Measurements from ENCODE around the gene MITF. TPM values are rescaled to one million over a fixed set of nuclear protein-coding genes. Genes with fewer than 3 reads are reported as not detected.

The MITF gene
- total RNA-seq, 2 donors from 2014 or later = 0.23 TPM; not detected in 1

DNA sequence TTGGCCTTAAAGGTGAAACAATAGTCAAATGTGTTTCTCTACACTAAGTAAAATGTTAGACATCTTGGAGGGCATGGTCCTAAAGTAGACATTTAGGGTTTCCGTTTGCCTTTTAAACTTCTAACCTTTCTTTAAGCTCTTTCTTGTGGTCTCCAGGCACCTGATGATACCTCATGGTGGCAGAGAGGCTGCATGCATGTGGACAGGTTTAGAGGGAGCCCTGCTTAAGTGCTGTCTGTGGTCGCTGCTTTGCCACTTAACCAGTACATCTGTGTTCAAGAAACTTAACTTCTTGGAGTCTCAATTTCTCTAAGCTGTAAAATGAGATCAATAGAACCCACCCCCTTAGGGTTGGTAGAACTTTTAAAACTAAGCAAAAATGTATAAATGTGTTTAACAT, 6.2 kb downstream of the MITF start:
- H3K9me3 Mint-ChIP-seq = no peaks in the 10 kb centered on the region

DNA sequence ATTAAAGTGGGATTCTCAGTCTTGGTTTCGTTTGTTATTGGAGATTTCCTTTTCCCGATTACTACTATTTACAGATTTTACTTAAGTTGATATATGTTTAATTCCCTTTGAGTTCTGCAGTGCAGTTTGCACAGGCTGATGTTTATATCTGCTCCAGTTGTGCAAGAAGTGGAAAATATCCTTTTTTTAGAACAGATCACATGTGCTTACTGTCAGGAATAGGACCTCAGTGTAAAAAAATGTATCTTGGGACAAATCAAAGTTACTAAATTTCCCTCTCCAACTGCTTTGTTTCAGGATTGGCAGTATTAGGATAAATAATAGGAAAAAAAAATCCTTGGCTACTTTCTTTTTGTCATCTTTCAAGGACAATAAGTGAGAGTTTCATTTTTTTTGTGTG, 6.9 kb downstream of the MITF start:
- Mint-ChIP-seq H3K9me3 (no peaks in the 10 kb centered on the region), H3K27ac (no peak overlapping the region), H3K36me3 (peaks cover 0 to 2% of the 10 kb centered on the region in 2 donors)
- no peak for DNase-seq (ENCODE audit: low spot score in 2 of 2)
- no peak for ATAC-seq

More for the DNA sequence above, 6.2 kb downstream of the MITF start:
- ATAC-seq = no peak
- no peak for DNase-seq (ENCODE audit: low spot score in 2 of 2)
- H3K36me3 Mint-ChIP-seq = peaks cover 0 to 8% of the 10 kb centered on the region in 2 donors
- no peak overlapping the region for H3K27ac Mint-ChIP-seq

DNA sequence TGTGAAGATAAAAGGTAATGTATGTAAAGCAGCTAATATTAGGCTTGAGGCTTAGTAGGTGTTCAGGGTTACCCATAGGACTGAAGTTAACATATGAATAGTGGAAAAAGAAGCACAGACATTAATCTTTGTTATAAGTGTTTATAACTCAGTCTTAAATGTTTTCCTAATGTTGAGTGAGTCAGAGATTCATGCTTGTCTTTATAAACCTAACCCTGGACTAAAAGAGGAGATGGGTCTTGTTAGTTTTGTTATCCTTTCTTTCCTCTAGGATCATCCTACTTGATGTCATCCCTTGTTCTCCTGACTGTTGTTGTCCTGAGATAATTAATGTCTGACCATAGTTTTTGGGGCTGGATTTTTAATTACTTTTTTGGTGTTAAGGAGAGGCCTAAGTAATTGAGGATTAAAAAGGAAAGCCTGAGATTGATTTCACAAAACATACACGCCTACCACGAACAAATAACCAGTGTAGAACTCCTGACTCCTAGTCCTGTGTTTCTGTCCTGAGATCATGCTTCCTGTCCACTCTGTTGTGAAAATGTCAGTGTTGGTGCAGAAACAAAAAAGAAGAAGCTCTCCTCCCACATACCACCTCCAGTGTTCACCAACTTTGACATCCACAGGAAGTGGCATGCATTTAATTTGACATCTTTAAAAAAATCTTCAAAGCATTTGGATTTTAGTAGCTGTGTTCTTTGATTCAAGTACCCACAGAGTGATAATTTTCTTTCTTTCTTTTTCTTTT, 8.4 kb downstream of the MITF start:
- no peak overlapping the region for H3K27ac Mint-ChIP-seq
- DNase-seq (ENCODE audit: low spot score in 2 of 2) = no peak
- no peak for ATAC-seq
- peaks cover 3 to 6% of the 10 kb centered on the region in 2 donors for H3K9me3 Mint-ChIP-seq
- peaks cover 0 to 5% of the 10 kb centered on the region in 2 donors for H3K36me3 Mint-ChIP-seq

DNA sequence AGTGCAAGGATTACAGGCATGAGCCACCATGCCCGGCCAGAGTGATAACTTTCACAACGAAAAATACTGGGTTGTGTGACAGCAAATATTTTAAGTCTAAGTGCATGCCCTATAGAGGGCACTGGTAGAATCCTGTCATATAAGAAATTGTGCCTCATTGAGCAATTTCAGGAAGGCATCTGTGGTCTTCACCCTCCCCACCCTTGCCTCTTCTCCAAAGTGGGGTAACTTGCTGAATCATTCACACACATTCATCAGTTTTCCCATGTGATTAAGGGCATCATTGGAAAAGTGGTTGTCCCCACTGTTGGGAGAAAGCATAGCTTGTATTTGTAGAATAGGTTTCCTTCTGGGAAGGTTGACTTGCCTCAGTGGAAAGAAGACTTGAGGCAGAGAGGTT, 9.2 kb downstream of the MITF start:
- Mint-ChIP-seq H3K9me3 (peaks cover 3 to 7% of the 10 kb centered on the region in 2 donors), H3K27ac (no peak overlapping the region), H3K36me3 (peaks cover 0 to 5% of the 10 kb centered on the region in 2 donors)
- no peak for ATAC-seq
- DNase-seq (ENCODE audit: low spot score in 2 of 2) = no peak

DNA sequence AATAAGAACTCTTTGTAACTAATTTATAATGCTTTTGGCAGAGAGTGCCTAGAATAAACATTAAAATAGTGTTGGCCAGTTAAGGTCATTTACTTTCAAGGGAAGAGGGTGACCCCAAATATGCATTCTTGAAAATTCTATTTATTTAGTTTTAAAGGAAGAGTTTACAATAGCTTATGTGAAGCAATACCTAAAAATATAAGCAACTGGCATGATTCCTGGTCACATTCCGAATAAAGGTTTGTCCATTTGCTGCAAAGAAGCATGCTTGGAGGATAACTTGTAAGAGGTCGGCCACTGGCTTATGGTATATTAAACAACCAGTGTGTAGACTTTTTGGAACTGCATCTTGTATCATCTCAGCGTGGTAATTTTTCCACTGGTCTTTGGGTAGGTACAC, 10.2 kb downstream of the MITF start:
- no peak for DNase-seq (ENCODE audit: low spot score in 2 of 2)
- Mint-ChIP-seq H3K9me3 (peaks cover 7 to 11% of the 10 kb centered on the region in 2 donors), H3K27ac (no peak overlapping the region), H3K36me3 (peaks cover 0 to 5% of the 10 kb centered on the region in 2 donors)
- ATAC-seq = no peak

DNA sequence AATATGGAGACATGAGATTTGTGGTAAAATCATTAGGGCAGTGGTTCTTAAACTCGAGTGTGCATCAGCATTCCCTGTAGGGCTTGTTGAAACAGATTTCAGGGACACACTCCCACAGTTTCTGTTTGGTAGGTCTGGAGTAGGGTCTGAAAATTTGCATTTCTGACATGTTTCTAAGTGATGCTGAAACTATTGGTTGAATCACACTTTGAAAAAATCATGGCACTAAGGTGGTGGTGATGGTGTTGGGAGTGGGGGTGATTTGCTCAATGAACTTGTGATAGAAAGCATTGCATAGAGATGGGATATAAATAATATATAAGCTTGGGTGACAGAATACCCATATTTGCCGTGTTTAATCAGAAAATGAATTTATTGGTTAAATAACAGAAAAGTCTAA, 11.3 kb downstream of the MITF start:
- H3K9me3 Mint-ChIP-seq = peaks cover 7 to 11% of the 10 kb centered on the region in 2 donors
- no peak for ATAC-seq
- H3K36me3 Mint-ChIP-seq = peaks cover 0 to 5% of the 10 kb centered on the region in 2 donors
- no peak overlapping the region for H3K27ac Mint-ChIP-seq
- no peak for DNase-seq (ENCODE audit: low spot score in 2 of 2)

DNA sequence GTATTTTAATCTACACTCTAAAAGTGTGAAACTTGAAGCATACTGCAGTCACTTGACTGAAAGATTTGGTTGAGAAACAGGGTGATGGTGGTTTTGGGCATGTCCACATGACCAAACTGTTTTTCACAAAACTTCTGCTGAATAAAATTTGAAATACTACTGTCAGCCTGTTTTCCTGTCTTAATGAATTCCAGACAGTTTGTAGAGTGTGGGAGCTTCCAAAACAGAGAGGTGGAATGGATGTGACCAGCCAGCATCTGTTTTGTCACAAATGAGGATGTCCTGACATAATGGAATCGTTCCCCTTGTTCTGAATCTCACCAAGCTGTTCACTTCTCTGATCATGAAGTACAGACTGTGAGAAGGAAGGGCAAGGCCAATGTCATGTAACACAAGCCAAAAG, 11.8 kb downstream of the MITF start:
- no peak for ATAC-seq
- H3K27ac Mint-ChIP-seq = no peak overlapping the region

DNA sequence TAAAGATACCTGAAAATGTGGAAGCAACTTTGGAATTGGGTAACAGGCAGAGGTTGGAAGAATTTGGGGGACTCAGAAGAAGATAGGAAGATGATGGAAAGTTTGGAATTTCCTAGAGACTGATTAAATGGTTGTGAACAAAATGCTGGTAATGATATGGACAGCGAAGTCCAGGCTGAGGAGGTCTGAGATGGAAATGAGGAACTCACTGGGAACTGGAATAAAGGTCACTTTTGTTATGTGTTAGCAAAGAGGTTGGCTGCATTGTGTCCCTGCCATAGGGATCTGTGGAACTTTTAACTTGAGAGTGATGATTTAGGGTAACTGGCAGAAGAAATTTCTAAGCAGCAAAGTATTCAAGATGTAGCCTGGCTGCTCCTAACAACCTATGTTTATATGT, 13.0 kb downstream of the MITF start:
- DNase-seq (ENCODE audit: low spot score in 2 of 2) (no peak), ATAC-seq (no peak)
- peaks cover 7 to 11% of the 10 kb centered on the region in 2 donors for H3K9me3 Mint-ChIP-seq
- H3K36me3 Mint-ChIP-seq = peaks cover 0 to 5% of the 10 kb centered on the region in 2 donors
- no peak overlapping the region for H3K27ac Mint-ChIP-seq

More for the DNA sequence above, 11.8 kb downstream of the MITF start:
- Mint-ChIP-seq H3K36me3 (peaks cover 0 to 5% of the 10 kb centered on the region in 2 donors), H3K9me3 (peaks cover 7 to 11% of the 10 kb centered on the region in 2 donors)
- DNase-seq (ENCODE audit: low spot score in 2 of 2) = no peak

DNA sequence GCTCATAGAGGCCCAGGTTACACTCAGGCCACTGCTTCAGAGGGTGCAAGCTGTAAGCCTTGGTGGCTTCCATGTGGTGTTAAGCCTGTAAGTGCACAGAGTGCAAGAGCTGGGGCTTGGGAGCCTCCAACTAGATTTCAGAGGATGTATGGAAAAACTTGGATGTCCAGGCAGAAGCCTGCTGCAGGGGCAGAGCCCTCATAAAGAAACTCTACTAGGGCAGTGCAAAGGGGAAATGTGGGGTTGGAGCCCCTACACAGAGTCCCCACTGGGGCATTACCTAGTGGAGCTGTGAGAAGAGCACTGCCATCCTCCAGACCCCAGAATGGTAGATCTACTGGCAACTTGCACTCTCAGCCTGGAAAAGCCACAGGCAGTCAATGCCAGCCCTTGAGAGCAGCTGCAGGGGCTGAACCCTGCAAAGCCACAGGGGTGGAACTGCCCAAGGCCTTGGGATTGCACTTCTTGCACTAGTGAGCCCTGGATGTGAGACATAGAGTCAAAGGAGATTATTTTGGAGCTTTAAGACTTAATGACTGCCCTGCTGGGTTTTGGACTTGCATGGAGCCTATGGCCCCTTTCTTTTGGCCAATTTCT, 14.0 kb downstream of the MITF start:
- DNase-seq (ENCODE audit: low spot score in 2 of 2) = no peak
- Mint-ChIP-seq H3K36me3 (peaks cover 0 to 5% of the 10 kb centered on the region in 2 donors), H3K9me3 (peaks cover 7 to 11% of the 10 kb centered on the region in 2 donors), H3K27ac (no peak overlapping the region)
- ATAC-seq = no peak

DNA sequence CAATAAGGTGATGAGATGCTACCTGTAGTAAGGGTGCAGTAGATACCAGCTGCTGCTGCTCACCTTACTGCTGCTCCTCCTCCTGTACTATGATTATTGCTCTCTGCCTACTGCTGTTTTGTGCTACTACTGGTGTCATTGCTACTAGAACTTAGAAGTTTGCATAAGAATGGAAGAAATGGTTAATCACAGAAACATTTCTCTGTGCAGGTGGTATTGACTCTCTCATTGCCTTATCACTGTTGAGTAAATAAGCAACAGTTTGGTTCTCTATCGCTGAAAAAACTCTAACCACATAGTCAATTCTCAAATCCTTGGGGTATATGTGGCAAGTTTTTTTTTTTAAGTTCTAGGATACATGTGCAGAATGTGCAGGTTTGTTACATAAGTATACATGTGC, 16.5 kb downstream of the MITF start:
- Mint-ChIP-seq H3K9me3 (peaks cover 7 to 11% of the 10 kb centered on the region in 2 donors), H3K36me3 (peaks cover 0 to 5% of the 10 kb centered on the region in 2 donors), H3K27ac (no peak overlapping the region)
- DNase-seq (ENCODE audit: low spot score in 2 of 2) = no peak
- ATAC-seq = no peak

DNA sequence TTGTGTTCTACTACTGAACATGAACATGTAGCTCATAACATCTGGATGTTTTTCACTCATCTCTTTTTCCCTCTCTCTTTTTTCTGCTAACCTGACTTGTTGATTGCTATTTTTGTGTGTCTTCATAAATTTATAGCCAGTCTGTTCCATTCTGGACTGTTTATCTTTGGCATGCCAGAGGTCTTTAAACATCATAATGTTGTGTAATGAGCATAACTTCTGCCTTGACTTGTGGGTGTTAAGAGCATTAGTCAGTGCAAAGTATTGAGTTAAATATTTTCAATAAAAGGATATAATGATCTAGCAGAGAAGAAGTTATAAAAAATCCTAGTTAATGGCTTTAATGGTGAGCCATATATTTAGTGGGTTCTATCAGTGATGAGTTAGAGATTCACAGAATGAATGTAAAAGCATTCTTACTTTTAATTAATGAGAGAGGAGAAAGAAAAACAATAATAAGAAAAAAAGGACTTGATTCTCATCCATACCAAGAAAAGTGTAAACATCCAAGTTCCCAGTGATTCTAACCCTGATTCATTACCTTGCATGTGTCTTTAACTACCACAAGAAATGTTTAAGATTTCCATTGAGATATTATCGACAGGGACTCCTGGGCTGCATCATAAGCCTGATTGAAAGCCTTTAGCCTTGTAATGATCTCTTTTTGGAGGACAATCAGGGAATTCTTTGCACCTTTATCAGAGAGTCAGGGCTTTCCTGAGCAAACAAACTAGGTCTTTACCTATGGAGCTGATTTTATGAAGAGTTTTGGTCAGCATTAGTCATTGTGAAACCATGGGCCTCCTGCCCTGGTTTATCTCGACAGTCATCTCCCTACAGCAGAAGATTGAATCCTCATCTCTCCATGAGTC, 22.9 kb downstream of the MITF start:
- ATAC-seq (no peak), DNase-seq (ENCODE audit: low spot score in 2 of 2) (no peak)
- H3K36me3 Mint-ChIP-seq = no peaks in the 10 kb centered on the region
- no peak overlapping the region for H3K27ac Mint-ChIP-seq
- H3K9me3 Mint-ChIP-seq = no peaks in the 10 kb centered on the region

DNA sequence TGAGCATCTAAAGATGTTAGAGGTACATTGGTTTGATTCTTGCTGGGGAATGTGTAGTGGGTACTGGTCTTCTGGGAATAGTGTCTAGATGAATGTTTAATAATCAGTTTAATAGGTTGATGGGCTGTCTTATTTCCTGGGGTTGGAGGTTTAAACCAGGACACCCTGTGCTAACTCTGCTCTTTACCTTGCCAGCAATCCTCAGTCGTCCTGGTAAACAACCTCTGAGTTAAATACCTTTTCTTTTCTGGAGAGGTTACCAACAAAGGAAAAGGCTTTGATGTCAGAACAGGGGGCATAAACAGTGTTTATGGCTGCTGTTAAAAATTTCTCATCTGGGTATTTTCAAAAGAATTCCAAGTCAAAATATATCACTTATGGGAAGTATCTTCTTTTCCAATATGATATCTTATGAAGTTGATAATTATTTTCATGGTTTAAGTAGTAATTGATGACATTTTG, 23.5 kb downstream of the MITF start:
- no peaks in the 10 kb centered on the region for H3K36me3 Mint-ChIP-seq
- H3K9me3 Mint-ChIP-seq = no peaks in the 10 kb centered on the region
- DNase-seq (ENCODE audit: low spot score in 2 of 2) (no peak), ATAC-seq (no peak)
- no peak overlapping the region for H3K27ac Mint-ChIP-seq

DNA sequence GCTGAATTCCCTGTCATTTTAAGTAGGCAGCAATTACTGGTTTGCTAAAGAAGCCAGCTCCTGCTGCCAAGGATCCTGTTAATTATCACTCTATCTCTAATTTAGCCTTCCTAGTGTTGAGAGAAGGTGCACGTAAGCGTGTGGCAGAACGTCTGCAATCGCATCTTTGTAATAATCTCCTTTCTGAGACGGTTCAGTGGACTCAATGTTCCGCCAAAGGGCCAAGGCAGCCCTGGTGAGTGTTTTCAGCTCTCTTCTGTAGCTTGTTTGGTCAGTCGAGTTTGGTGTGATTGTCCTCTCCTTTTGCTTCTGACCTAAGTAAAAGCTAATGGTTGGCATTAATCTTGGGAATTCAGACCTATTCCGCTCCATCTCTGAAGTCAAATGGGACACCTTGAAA, 24.2 kb downstream of the MITF start:
- ATAC-seq = no peak
- no peaks in the 10 kb centered on the region for H3K36me3 Mint-ChIP-seq
- H3K27ac Mint-ChIP-seq = no peak overlapping the region
- DNase-seq (ENCODE audit: low spot score in 2 of 2) = no peak
- H3K9me3 Mint-ChIP-seq = no peaks in the 10 kb centered on the region

DNA sequence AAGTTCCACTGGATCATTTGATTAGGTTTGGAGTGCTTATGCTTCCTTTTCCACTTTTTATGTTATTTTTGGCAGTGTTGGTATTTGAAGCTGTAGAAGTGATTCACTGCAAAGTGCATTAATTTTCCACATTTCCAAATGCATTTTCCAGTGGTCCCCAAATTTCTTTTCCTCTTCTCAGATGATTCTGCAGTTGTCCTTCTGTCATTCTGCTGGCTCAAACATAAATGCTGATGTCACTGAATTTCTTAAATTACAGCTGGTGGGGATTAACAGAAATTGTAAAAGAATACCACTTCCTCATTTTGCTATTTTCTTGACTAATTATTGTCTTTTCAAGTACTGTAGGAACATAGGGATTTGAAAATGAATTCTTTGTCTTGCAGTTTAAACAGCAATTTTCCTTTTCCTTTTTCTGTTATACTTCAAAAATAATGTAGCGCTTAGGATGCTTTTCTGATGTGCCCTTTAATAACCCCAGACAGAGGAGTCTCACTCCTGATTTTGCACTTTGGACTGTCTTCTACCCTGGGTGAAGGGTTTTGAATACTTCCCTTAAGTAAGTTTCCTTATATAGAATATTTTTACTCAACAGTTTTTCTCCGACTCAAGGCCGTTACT, 25.0 kb downstream of the MITF start:
- H3K27ac Mint-ChIP-seq = no peak overlapping the region
- no peak for ATAC-seq
- DNase-seq (ENCODE audit: low spot score in 2 of 2) = no peak
- no peaks in the 10 kb centered on the region for H3K36me3 Mint-ChIP-seq
- H3K9me3 Mint-ChIP-seq = no peaks in the 10 kb centered on the region

DNA sequence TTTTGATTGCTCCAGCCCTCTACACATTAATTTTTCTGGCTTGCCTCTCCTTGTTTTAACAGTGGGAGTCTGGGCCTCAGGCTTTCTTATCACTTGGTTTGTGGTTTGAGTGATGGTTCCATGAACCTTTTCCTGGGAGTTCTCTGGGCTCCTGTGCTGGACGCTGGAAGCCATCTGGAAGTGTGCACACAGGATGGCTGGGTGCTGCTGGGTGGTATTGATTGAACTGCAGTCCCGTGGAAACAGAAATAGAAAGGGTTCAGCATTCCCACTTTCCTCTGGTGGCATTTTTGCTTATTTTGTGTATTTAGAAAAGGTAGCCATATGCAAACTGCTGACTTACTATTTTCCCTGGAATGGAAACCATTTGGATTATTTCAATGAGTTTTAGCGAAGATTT, 25.6 kb downstream of the MITF start:
- DNase-seq (ENCODE audit: low spot score in 2 of 2) (no peak), ATAC-seq (no peak)
- Mint-ChIP-seq H3K36me3 (no peaks in the 10 kb centered on the region), H3K9me3 (no peaks in the 10 kb centered on the region), H3K27ac (no peak overlapping the region)

DNA sequence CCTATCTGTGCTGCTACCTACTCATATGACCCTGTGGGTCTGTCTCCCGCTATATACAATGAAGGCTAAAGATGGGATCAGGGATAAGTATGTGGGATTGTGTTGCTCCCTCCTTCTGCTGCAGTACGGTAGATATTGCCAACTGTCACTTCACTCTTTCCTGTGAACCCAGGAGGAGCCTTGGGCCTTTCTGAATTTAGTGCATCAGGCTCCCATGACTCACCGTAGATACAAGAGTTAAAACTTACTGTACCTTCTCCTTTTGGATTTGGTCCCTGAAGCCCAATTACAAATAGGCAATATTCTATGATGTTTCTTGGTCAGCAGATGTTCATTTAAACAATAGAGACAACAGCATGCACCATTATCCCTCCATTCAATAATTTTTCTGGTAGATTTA, 27.4 kb downstream of the MITF start:
- Mint-ChIP-seq H3K36me3 (no peaks in the 10 kb centered on the region), H3K27ac (no peak overlapping the region), H3K9me3 (no peaks in the 10 kb centered on the region)
- DNase-seq (ENCODE audit: low spot score in 2 of 2) (no peak), ATAC-seq (no peak)

DNA sequence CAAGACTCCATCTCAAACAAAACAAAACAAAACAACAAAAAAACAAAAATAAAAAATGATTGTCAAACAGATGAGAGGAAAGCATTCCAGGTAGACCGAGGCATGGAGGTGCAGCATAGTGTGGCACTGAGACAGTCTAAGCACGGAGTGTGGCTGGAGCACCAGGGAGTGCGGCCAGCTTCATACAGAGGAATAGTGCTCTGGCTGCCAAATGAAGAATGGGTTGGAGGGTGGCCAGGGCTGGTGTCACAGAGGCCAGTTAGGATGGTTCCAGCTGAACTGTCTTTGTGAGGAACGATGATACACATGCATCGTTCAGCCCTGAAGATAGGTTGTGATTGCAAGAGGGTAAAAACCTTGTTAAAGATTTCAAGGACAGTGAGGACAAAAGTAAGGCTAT, 28.3 kb downstream of the MITF start:
- Mint-ChIP-seq H3K27ac (no peak overlapping the region), H3K36me3 (no peaks in the 10 kb centered on the region), H3K9me3 (no peaks in the 10 kb centered on the region)
- no peak for DNase-seq (ENCODE audit: low spot score in 2 of 2)
- ATAC-seq = no peak

Measured in activated naive CD4-positive, alpha-beta T cell treated with anti-CD3 and anti-CD28 coated beads, Interleukin-2, amount 50 U/mL, for 72 hours (primary cell).